HepG2 (cell line): ENCODE measurements around the gene TM4SF5. TPM values are rescaled to one million over a fixed set of nuclear protein-coding genes. Genes with fewer than 3 reads are reported as not detected.

Experiments
- ASH2L ChIP-seq: fragments of 300-600, 200-600 bp; sonication (generic); IDR thresholded peaks from 2 replicates; pipeline ENCODE4 v1.7.0; 2017; ENCODE audit warnings: low read depth, mild to moderate bottlenecking, moderate library complexity, mixed read lengths, low read length; ENCODE audit not compliant: insufficient read length
- BRCA1 ChIP-seq: sonication (generic); formaldehyde crosslinking; IDR thresholded peaks from 2 replicates; pipeline ENCODE4 v1.4.0; 2020; ENCODE audit warnings: missing genetic modification reagents
- CHD2 ChIP-seq: IDR thresholded peaks from 2 replicates; pipeline ENCODE4 v1.6.1; 2011; ENCODE audit warnings: low read depth, low read length, improper control_type of control experiment
- ELF3 ChIP-seq: IDR thresholded peaks from 2 replicates; pipeline ENCODE4 v1.6.1; 2016; ENCODE audit warnings: missing genetic modification reagents, missing compliant biosample characterization
- ERF ChIP-seq: IDR thresholded peaks from 2 replicates; pipeline ENCODE4 v1.6.1; 2018; ENCODE audit warnings: missing biosample characterization, missing genetic modification reagents
- FOXA3 ChIP-seq: IDR thresholded peaks from 2 replicates; pipeline ENCODE4 v1.6.1; 2016; ENCODE audit warnings: missing genetic modification reagents, missing compliant biosample characterization
- HCFC1 ChIP-seq: fragments of 150-350 bp; IDR thresholded peaks from 2 replicates; pipeline ENCODE4 v1.6.1; 2014; ENCODE audit warnings: low read depth, low read length
- HMG20B ChIP-seq: conservative IDR thresholded peaks from 2 replicates; pipeline ENCODE4 v1.6.1; 2016; ENCODE audit warnings: missing genetic modification reagents, missing compliant biosample characterization
- KAT2B ChIP-seq: fragments of 150-350 bp; IDR thresholded peaks from 2 replicates; pipeline ENCODE4 v1.6.1; 2014; ENCODE audit warnings: low read depth, low read length, borderline replicate concordance
- KDM5A ChIP-seq: fragments of 200-600 bp; sonication (generic); IDR thresholded peaks from 2 replicates; pipeline ENCODE4 v1.7.0; 2018; ENCODE audit warnings: antibody characterized with exemption, mild to moderate bottlenecking, low read length, borderline replicate concordance
- MAZ ChIP-seq, 2 experiments: sonication (generic) in 1 of 2; formaldehyde crosslinking in 1 of 2; IDR thresholded peaks; 2 replicates each; pipeline versions ENCODE4 v1.5.0 to v1.6.1; 2012 to 2020; ENCODE audit warnings: low read depth in 2 of 2, mild to moderate bottlenecking in 2 of 2, borderline replicate concordance in 1 of 2, improper control_type of control experiment in 1 of 2, low read length in 1 of 2, missing genetic modification reagents in 1 of 2, moderate library complexity in 1 of 2
- NFATC3 ChIP-seq: sonication (generic); formaldehyde crosslinking; IDR thresholded peaks from 2 replicates; pipeline ENCODE4 v1.5.1; 2020; ENCODE audit warnings: mild to moderate bottlenecking, missing genetic modification reagents
- SAP130 ChIP-seq: IDR thresholded peaks from 2 replicates; pipeline ENCODE4 v1.6.1; 2016; ENCODE audit warnings: low read depth
- SIX4 ChIP-seq: sonication (generic); formaldehyde crosslinking; IDR thresholded peaks from 2 replicates; pipeline ENCODE4 v1.4.0; 2020; ENCODE audit warnings: missing genetic modification reagents
- SOX13 ChIP-seq, 3 experiments: fragments of 450-650 bp in 1 of 3; sonication (generic) in 1 of 3; formaldehyde crosslinking in 1 of 3; IDR thresholded peaks in 2 of 3; conservative IDR thresholded peaks in 1 of 3; 2 replicates each; pipeline versions ENCODE4 v1.5.0 to v1.6.1; 2016 to 2020; ENCODE audit warnings: antibody characterized with exemption in 1 of 3, mild to moderate bottlenecking in 1 of 3, missing compliant biosample characterization in 1 of 3, missing genetic modification reagents in 1 of 3, moderate library complexity in 1 of 3
- TARDBP ChIP-seq: sonication (generic); formaldehyde crosslinking; IDR thresholded peaks from 2 replicates; pipeline ENCODE4 v1.8.0; 2022; ENCODE audit warnings: mild to moderate bottlenecking, missing genetic modification reagents
- ZNF138 ChIP-seq: sonication (generic); formaldehyde crosslinking; IDR thresholded peaks from 2 replicates; pipeline ENCODE4 v1.5.0; 2020; ENCODE audit warnings: mild to moderate bottlenecking, low read depth, missing genetic modification reagents
- ZNF3 ChIP-seq: IDR thresholded peaks from 2 replicates; pipeline ENCODE4 v1.7.0; 2017; ENCODE audit warnings: inconsistent platforms
- ZNF552 ChIP-seq: sonication (generic); formaldehyde crosslinking; IDR thresholded peaks from 2 replicates; pipeline ENCODE4 v1.9.0; 2022; ENCODE audit warnings: missing genetic modification reagents, mild to moderate bottlenecking, borderline replicate concordance
- ZNF563 ChIP-seq: sonication (generic); formaldehyde crosslinking; IDR thresholded peaks from 2 replicates; pipeline ENCODE4 v1.8.0; 2022; ENCODE audit warnings: mild to moderate bottlenecking, moderate library complexity, missing genetic modification reagents
- ZNF644 ChIP-seq: IDR thresholded peaks from 2 replicates; pipeline ENCODE4 v1.6.1; 2016; ENCODE audit warnings: low read depth
- ZNF678 ChIP-seq: sonication (generic); formaldehyde crosslinking; IDR thresholded peaks from 2 replicates; pipeline ENCODE4 v1.4.0; 2020; ENCODE audit warnings: mild to moderate bottlenecking, missing genetic modification reagents
- ZNF746 ChIP-seq: sonication (generic); formaldehyde crosslinking; IDR thresholded peaks from 2 replicates; pipeline ENCODE4 v1.8.0; 2022; ENCODE audit warnings: mild to moderate bottlenecking, missing genetic modification reagents
- ZNF776 ChIP-seq: sonication (generic); formaldehyde crosslinking; IDR thresholded peaks from 2 replicates; pipeline ENCODE4 v1.4.0; 2020; ENCODE audit warnings: mild to moderate bottlenecking, missing genetic modification reagents
- ZNF816 ChIP-seq: sonication (generic); formaldehyde crosslinking; IDR thresholded peaks from 2 replicates; pipeline ENCODE4 v1.8.0; 2022; ENCODE audit warnings: missing genetic modification reagents, mild to moderate bottlenecking, borderline replicate concordance
- polyA plus RNA-seq, 8 experiments: library from polyadenylated mRNA; depleted of rRNA in 3 of 8; stranded (reverse) in 7 of 8; unstranded in 1 of 8; fragments of >200 nt; fragmentation: Illumina TruSeq in 4 of 8; extraction: Trizol in 4 of 8; gene quantifications; 2 replicates each; pipeline versions ENCODE4 v1.2.1 to v1.2.3, GENCODE V29; 2011 to 2016; ENCODE audit warnings: low read depth in 4 of 8, missing spikeins in 1 of 8, mixed read lengths in 1 of 8; ENCODE audit not compliant: insufficient read depth in 1 of 8
- total RNA-seq, 5 experiments: library from RNA; depleted of rRNA; stranded (reverse); fragments of >200 nt; fragmentation: Illumina TruSeq; extraction: Trizol; gene quantifications; 2 replicates each; pipeline ENCODE4 v1.2.3, GENCODE V29; 2016; ENCODE audit warnings: low read depth in 1 of 5
- TF ChIP-seq, protein P1 (sequence below): sonication (generic); formaldehyde crosslinking; IDR thresholded peaks from 2 replicates; pipeline ENCODE4 v1.5.0; 2020; ENCODE audit warnings: missing genetic modification reagents
- TF ChIP-seq, protein P2 (sequence below): sonication (generic); formaldehyde crosslinking; IDR thresholded peaks from 2 replicates; pipeline ENCODE4 v1.5.1; 2020; ENCODE audit warnings: mild to moderate bottlenecking, moderate library complexity, missing genetic modification reagents

Gene TM4SF5
- total and polyA plus RNA-seq, 2 of the 13 experiments (the other 11 are each of a cell fraction or from before 2014, with no cell fraction given): 30.1 to 126 TPM

DNA sequence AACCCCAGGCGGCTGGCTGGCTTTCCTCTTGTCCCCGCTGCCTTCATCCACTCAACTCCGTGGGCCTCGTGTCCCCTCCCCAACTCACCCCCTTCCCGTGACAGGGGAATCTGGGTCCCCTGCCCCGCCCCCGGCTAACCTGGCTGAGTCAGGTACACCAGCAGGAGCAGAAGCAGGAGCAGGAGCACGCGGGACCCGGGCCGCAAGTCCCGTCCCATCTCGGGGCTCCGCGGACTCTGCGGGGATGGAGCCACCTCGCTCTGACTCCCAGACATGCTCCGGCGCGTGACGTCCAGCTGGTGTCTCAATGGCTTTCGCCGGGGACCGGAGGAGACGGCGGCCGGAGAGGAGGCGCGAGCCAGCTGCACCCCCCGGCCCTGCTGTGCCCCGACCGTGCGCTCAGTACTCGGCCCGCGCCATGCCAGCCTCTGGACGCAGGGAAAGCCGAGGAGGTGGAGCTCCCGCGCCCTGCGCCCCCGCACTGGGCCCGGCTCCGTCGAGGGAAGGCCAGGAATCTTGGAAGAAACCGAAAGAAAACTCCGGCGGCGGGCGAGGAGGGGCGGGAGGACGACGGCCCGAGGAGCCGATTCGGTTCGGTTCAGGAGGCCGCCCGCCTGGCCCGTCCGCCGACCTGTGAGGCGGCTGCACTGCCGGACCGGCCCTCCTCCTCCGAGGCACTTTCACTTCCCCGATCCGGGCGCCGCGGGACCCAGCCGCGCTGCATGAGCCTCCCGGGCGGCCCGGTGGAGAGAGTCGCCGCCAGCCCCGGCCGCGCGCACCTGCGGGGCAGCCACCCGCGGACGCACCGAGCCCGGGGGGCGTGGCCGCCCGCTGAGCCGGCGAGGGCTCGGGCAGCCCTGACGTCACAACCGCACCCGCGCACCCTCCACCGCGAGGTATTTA, 32.3 kb upstream of the TM4SF5 start, which contains the start of the genes CXCL16 and ZMYND15 (continued):
- TF ChIP-seq, protein P1, sequence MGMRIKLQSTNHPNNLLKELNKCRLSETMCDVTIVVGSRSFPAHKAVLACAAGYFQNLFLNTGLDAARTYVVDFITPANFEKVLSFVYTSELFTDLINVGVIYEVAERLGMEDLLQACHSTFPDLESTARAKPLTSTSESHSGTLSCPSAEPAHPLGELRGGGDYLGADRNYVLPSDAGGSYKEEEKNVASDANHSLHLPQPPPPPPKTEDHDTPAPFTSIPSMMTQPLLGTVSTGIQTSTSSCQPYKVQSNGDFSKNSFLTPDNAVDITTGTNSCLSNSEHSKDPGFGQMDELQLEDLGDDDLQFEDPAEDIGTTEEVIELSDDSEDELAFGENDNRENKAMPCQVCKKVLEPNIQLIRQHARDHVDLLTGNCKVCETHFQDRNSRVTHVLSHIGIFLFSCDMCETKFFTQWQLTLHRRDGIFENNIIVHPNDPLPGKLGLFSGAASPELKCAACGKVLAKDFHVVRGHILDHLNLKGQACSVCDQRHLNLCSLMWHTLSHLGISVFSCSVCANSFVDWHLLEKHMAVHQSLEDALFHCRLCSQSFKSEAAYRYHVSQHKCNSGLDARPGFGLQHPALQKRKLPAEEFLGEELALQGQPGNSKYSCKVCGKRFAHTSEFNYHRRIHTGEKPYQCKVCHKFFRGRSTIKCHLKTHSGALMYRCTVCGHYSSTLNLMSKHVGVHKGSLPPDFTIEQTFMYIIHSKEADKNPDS (CRISPR knock-in tag): 0 out of 2 replicates have a peak, but pooled peaks have one; percentile 59
- TF ChIP-seq ZNF552: 0 out of 2 replicates have a peak, but pooled peaks have one; percentile 35
- no peak for TF ChIP-seq HMG20B (CRISPR knock-in tag)
- peak; percentile 48 for TF ChIP-seq SAP130 (CRISPR knock-in tag)
- no peak for TF ChIP-seq BRCA1 (CRISPR knock-in tag)
- no peak for TF ChIP-seq CHD2
- TF ChIP-seq ZNF138 (CRISPR knock-in tag): peak; percentile 74
- TF ChIP-seq TARDBP (CRISPR knock-in tag): peak; percentile 59; the same call in 1 of the 2 replicates
- TF ChIP-seq SOX13 (IDR thresholded peaks at IDR 0.05): no peak
- no peak for TF ChIP-seq SOX13 (CRISPR knock-in tag; conservative IDR thresholded peaks at IDR 0.05 in 1 of 2, IDR thresholded peaks at IDR 0.05 in 1 of 2)
- no peak; the same call in 1 of the 2 replicates for TF ChIP-seq ZNF816 (CRISPR knock-in tag)
- no peak for TF ChIP-seq ZNF3
- peak; percentile 45 for TF ChIP-seq ASH2L
- TF ChIP-seq ZNF746 (CRISPR knock-in tag): 0 out of 2 replicates have a peak, but pooled peaks have one; percentile 37
- TF ChIP-seq, protein P2, sequence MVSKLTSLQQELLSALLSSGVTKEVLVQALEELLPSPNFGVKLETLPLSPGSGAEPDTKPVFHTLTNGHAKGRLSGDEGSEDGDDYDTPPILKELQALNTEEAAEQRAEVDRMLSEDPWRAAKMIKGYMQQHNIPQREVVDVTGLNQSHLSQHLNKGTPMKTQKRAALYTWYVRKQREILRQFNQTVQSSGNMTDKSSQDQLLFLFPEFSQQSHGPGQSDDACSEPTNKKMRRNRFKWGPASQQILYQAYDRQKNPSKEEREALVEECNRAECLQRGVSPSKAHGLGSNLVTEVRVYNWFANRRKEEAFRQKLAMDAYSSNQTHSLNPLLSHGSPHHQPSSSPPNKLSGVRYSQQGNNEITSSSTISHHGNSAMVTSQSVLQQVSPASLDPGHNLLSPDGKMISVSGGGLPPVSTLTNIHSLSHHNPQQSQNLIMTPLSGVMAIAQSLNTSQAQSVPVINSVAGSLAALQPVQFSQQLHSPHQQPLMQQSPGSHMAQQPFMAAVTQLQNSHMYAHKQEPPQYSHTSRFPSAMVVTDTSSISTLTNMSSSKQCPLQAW: 0 out of 2 replicates have a peak, but pooled peaks have one; percentile 49
- 0 out of 2 replicates have a peak, but pooled peaks have one; percentile 59 for TF ChIP-seq ZNF678 (CRISPR knock-in tag)
- peak; percentile 82; the same call in 1 of the 2 replicates for TF ChIP-seq ZNF563 (CRISPR knock-in tag)
- TF ChIP-seq ZNF644 (CRISPR knock-in tag): no peak
- TF ChIP-seq MAZ (IDR thresholded peaks at IDR 0.05; ENCODE audit: borderline replicate concordance, low read depth, low read length): no peak
- TF ChIP-seq MAZ (CRISPR knock-in tag; IDR thresholded peaks at IDR 0.05; ENCODE audit: low read depth): peak; percentile 46
- TF ChIP-seq KDM5A: no peak
- no peak for TF ChIP-seq FOXA3 (CRISPR knock-in tag)
- no peak for TF ChIP-seq SIX4 (CRISPR knock-in tag)
- TF ChIP-seq ZNF776 (CRISPR knock-in tag): peak; percentile 76
- TF ChIP-seq NFATC3: no peak
- no peak for TF ChIP-seq ELF3
- TF ChIP-seq HCFC1: no peak
- TF ChIP-seq KAT2B: no peak
- TF ChIP-seq ERF (CRISPR knock-in tag): no peak
